SU-DHL-6 (cell line): ENCODE measurements around the gene SH3PXD2A.

Source experiments
- H2AFZ ChIP-seq: fragments of 200-600 bp; sonication (generic); 2 replicates; pipeline ENCODE4 v1.6.1; 2014; ENCODE audit warnings: low read depth, mild to moderate bottlenecking, moderate library complexity, mixed read lengths, antibody characterized with exemption, low read length; ENCODE audit not compliant: severe bottlenecking
- H3F3A ChIP-seq: fragments of 200-600 bp; shearing (Covaris generic); 2 replicates; pipeline ENCODE4 v1.6.0; 2016; ENCODE audit warnings: antibody characterized with exemption, mild to moderate bottlenecking; ENCODE audit not compliant: insufficient read depth
- H3K27ac ChIP-seq: fragments of 200-600 bp; sonication (generic); 2 replicates; pipeline ENCODE4 v1.5.1; 2016; ENCODE audit warnings: low read depth, mild to moderate bottlenecking, low read length, moderate library complexity, mixed read lengths
- H3K27me3 ChIP-seq: fragments of 200-600 bp; sonication (generic), shearing (Covaris generic); 2 replicates; pipeline ENCODE4 v1.6.0; 2014; ENCODE audit warnings: mild to moderate bottlenecking, low read length
- H3K36me3 ChIP-seq: fragments of 200-600 bp; sonication (generic); 2 replicates; pipeline ENCODE4 v1.6.1; 2014; ENCODE audit warnings: mild to moderate bottlenecking, low read length, mixed read lengths
- H3K4me2 ChIP-seq: fragments of 300-600, 200-600 bp; shearing (Covaris generic), sonication (generic); 2 replicates; pipeline ENCODE4 v1.6.0; 2014; ENCODE audit warnings: low read length, low read depth, mild to moderate bottlenecking; ENCODE audit not compliant: poor library complexity, severe bottlenecking
- H3K4me3 ChIP-seq: fragments of 200-600 bp; sonication (generic); 2 replicates; pipeline ENCODE4 v1.5.1; 2014; ENCODE audit warnings: antibody characterized with exemption, low read length, mild to moderate bottlenecking, mixed read lengths; ENCODE audit not compliant: insufficient read depth, poor library complexity, severe bottlenecking
- H3K79me2 ChIP-seq: fragments of 200-600 bp; sonication (generic); 2 replicates; pipeline ENCODE4 v1.6.1; 2014; ENCODE audit warnings: mild to moderate bottlenecking, low read length, moderate library complexity; ENCODE audit not compliant: insufficient read depth
- H3K9ac ChIP-seq: fragments of 200-600 bp; sonication (generic); 2 replicates; pipeline ENCODE4 v1.7.0; 2014; ENCODE audit warnings: mild to moderate bottlenecking, low read length
- H3K9me2 ChIP-seq: fragments of 200-600 bp; sonication (generic); replicated peaks from 2 replicates; pipeline ENCODE4 v1.6.1; 2014; ENCODE audit warnings: low read length; ENCODE audit not compliant: insufficient read depth
- H3K9me3 ChIP-seq: fragments of 200-600 bp; sonication (generic); 2 replicates; pipeline ENCODE4 v1.6.1; 2014; ENCODE audit warnings: low read length, mixed read lengths; ENCODE audit not compliant: insufficient read depth
- H4K20me1 ChIP-seq: fragments of 200-600 bp; sonication (generic); 2 replicates; pipeline ENCODE4 v1.6.1; 2014; ENCODE audit warnings: low read depth, mild to moderate bottlenecking, antibody characterized with exemption, low read length, moderate library complexity, mixed read lengths
- EZH2phosphoT487 ChIP-seq: fragments of 200-600 bp; sonication (generic), shearing (Covaris generic); conservative IDR thresholded peaks from 2 replicates; pipeline ENCODE4 v1.6.1; 2018; ENCODE audit warnings: mild to moderate bottlenecking, antibody characterized with exemption, low read length, moderate library complexity, mixed read lengths
- TF ChIP-seq, protein P1 (sequence below): fragments of 200-600 bp; sonication (generic); IDR thresholded peaks from one replicate; pipeline ENCODE4 v1.5.1; 2017; ENCODE audit warnings: antibody characterized with exemption, mild to moderate bottlenecking, low read length, moderate library complexity; ENCODE audit not compliant: insufficient read depth, poor library complexity, severe bottlenecking

Gene SH3PXD2A

DNA sequence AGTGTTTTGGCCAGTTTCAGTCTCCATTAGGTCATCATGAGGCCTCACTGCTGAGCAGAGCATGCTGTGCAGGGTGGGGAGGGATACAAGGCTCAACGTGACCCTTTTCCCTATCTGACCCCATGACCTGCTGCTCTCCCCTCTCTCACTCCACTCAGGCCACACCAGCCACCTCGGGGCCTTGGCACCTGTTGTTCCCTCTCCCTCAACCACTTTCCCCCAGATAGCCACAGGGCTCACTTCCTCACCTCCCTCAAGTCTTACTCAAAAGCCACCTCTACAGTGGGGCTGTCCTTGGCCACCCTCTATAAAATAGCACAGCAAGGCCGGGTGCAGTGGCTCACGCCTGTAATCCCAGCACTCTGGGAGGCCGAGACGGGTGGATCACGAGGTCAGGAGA is 13.9 kb downstream of the SH3PXD2A start:
- no peaks in the 10 kb centered on the region for H3K9me3 ChIP-seq
- H3K27ac ChIP-seq: no peak overlapping the region
- no peak overlapping the region for H3K4me2 ChIP-seq

DNA sequence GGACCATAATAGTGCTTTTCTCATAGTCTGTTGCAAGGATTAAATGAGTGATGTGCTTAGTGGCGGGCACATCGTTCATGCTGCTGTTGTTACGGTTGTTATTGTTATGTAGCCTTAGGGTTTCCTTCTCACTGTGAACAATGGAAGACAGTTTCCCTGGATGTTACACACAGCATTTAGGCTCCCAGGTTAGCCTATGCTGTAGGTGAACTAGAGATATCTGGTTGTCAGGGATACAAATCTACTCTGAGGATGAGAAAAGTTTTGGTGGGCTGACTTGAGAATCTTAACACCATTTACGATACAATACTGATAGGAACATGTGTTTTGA is 14.7 kb downstream of the SH3PXD2A start:
- Histone ChIP-seq H3F3A (no peaks in the 10 kb centered on the region), H3K9me3 (no peaks in the 10 kb centered on the region), H3K4me2 (no peak overlapping the region), H2AFZ (no peak overlapping the region), H3K27ac (no peak overlapping the region), H3K9ac (no peak overlapping the region), H3K4me3 (no peak overlapping the region), H3K36me3 (no peaks in the 10 kb centered on the region), H3K9me2 (no peaks in the 10 kb centered on the region), H3K79me2 (no peaks in the 10 kb centered on the region), H3K27me3 (no peaks in the 10 kb centered on the region), H4K20me1 (no peaks in the 10 kb centered on the region)
- no peak for TF ChIP-seq EZH2phosphoT487
- TF ChIP-seq, protein P1, sequence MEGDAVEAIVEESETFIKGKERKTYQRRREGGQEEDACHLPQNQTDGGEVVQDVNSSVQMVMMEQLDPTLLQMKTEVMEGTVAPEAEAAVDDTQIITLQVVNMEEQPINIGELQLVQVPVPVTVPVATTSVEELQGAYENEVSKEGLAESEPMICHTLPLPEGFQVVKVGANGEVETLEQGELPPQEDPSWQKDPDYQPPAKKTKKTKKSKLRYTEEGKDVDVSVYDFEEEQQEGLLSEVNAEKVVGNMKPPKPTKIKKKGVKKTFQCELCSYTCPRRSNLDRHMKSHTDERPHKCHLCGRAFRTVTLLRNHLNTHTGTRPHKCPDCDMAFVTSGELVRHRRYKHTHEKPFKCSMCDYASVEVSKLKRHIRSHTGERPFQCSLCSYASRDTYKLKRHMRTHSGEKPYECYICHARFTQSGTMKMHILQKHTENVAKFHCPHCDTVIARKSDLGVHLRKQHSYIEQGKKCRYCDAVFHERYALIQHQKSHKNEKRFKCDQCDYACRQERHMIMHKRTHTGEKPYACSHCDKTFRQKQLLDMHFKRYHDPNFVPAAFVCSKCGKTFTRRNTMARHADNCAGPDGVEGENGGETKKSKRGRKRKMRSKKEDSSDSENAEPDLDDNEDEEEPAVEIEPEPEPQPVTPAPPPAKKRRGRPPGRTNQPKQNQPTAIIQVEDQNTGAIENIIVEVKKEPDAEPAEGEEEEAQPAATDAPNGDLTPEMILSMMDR: no peak

More for the DNA sequence above, 13.9 kb downstream of the SH3PXD2A start:
- no peaks in the 10 kb centered on the region for H3K27me3 ChIP-seq
- H2AFZ ChIP-seq: no peak overlapping the region
- no peaks in the 10 kb centered on the region for H3F3A ChIP-seq
- H3K79me2 ChIP-seq: no peaks in the 10 kb centered on the region
- no peak overlapping the region for H3K4me3 ChIP-seq
- TF ChIP-seq, protein P1: no peak
- TF ChIP-seq EZH2phosphoT487: no peak
- no peaks in the 10 kb centered on the region for H3K36me3 ChIP-seq
- H3K9ac ChIP-seq: no peak overlapping the region
- H4K20me1 ChIP-seq: no peaks in the 10 kb centered on the region
- no peaks in the 10 kb centered on the region for H3K9me2 ChIP-seq

DNA sequence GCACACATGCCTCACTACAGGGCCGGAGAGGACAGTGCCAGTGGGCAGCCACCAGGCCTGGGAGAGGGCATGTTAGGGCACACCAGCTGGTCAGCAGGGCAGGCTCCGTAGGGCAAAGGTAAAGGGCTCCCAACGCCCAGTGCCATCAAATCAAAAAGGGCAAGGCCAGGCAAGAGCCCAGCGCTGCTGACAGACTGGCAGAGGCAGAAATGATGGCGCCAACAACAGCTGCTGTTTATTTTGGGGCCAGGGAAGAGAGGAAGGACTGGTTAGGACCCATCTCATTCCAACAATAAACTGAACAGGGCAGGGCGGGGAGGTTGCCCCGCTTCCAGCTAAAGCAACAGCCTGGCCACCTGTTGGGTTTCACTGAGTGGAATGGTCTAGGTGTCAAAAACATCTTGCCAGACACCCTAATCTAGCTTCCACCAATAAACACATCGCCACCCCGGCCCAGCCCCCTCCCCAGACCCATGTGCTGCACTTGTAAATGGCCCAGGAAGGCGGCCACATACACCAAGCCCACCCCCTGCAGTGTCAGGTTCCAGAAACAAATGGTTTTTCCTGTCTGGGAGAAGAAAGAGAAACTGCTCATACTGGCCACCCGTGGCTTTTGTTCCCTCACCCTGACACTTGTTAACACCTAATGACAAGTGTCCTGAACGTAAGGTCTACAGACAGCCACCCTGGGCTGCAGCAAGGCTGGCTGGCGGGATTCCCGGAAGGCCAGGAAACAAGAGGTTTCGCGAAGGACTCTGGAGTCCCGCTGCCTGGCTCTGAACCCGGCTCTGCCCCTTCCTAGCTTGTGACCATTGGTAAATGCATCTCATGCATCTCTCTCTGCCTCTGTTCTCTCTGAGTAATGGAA is 15.3 kb downstream of the SH3PXD2A start:
- TF ChIP-seq EZH2phosphoT487: no peak
- TF ChIP-seq, protein P1: no peak
- Histone ChIP-seq H3K9me3 (no peaks in the 10 kb centered on the region), H2AFZ (no peak overlapping the region), H3K4me3 (no peak overlapping the region), H3K36me3 (no peaks in the 10 kb centered on the region), H3K27ac (no peak overlapping the region), H3K79me2 (no peaks in the 10 kb centered on the region), H3K4me2 (no peak overlapping the region), H3F3A (no peaks in the 10 kb centered on the region), H4K20me1 (no peaks in the 10 kb centered on the region), H3K9ac (no peak overlapping the region), H3K9me2 (no peaks in the 10 kb centered on the region), H3K27me3 (no peaks in the 10 kb centered on the region)
